ENCODE measurements around the gene NFE2L2. TPM values are rescaled to one million over a fixed set of nuclear protein-coding genes. Genes with fewer than 3 reads are reported as not detected.

The NFE2L2 gene
- polyA plus RNA-seq, 1 of the 3 experiments (the other 2 are of a cell fraction), result 40.9 TPM

- H2AFZ ChIP-seq (ENCODE audit: low read depth), result no peak overlapping the region
- H3K9me3 ChIP-seq, result no peaks in the 10 kb centered on the region
- H3K4me1 ChIP-seq (ENCODE audit: control insufficient read depth in 1 of 2, insufficient read depth in 2 of 2, low read depth in 1 of 2, low read length in 1 of 2), result peaks cover 42 to 57% of the 10 kb centered on the region in 2 experiments
- H3K36me3 ChIP-seq (replicated peaks in 1 of 2; ENCODE audit: control insufficient read depth in 1 of 2, insufficient read depth in 2 of 2, low read length in 1 of 2), result no peaks in the 10 kb centered on the region
- peaks cover 25% of the 10 kb centered on the region for H4K20me1 ChIP-seq (ENCODE audit: insufficient read depth)
- DNase-seq, result no peak
- H3K27me3 ChIP-seq (ENCODE audit: insufficient read depth), result no peaks in the 10 kb centered on the region
- no peaks in the 10 kb centered on the region for H3K9me2 ChIP-seq
- H3K4me3 ChIP-seq (ENCODE audit: low read depth in 2 of 2, low read length in 1 of 2), result no peak overlapping the region
- peaks cover 97% of the 10 kb centered on the region for H3K79me2 ChIP-seq (ENCODE audit: insufficient read depth)
- H3K4me2 ChIP-seq, result peak overlapping the region; percentile 43; the same call in 1 of the 2 replicates
- H3K27ac ChIP-seq (ENCODE audit: low read depth in 2 of 2, low read length in 1 of 2), result peak overlapping the region in 1 of 2 experiments; percentile 98; a peak in 2 of 4 replicates
- H3F3A ChIP-seq (replicated peaks; ENCODE audit: insufficient read depth), result peaks cover 38% of the 10 kb centered on the region
- CTCF ChIA-PET, result interaction anchor here (0.6 to 1.2 kb wide), 3 partner anchors 9 to 91 kb away, joined by 3 to 5 read pairs (median 4); no protein-coding TSS in a partner anchor
- TF ChIP-seq YY1 (IDR thresholded peaks at IDR 0.05; ENCODE audit: low read depth) (no peak), PBX3 (IDR thresholded peaks at IDR 0.05) (no peak)
- POLR2A ChIA-PET, result no interaction called here
- H3K9ac ChIP-seq, result no peak overlapping the region
- 97% methylated on average over 6 of the region's 6 CpGs for WGBS (ENCODE audit: low lambda C conversion rate)
Observed at GRCh38 chr2:177244244-177244771, 20.2 kb downstream of the NFE2L2 start.

GRCh38 chr2:177243476-177243875 is 21.1 kb downstream of the NFE2L2 start:
- peaks cover 36% of the 10 kb centered on the region for H3F3A ChIP-seq (replicated peaks; ENCODE audit: insufficient read depth)
- TF ChIP-seq YY1 (IDR thresholded peaks at IDR 0.05; ENCODE audit: low read depth) (no peak), USF2 (IDR thresholded peaks at IDR 0.05; ENCODE audit: borderline replicate concordance, low read depth, low read length) (no peak), RFX5 (IDR thresholded peaks at IDR 0.05; ENCODE audit: low read length) (no peak), NFIC (IDR thresholded peaks at IDR 0.05; ENCODE audit: borderline replicate concordance) (no peak), MAX (IDR thresholded peaks at IDR 0.05; ENCODE audit: low read depth) (no peak), GATA2 (CRISPR knock-in tag; IDR thresholded peaks at IDR 0.05) (no peak), SIN3A (IDR thresholded peaks at IDR 0.05; ENCODE audit: borderline replicate concordance, low read depth, low read length) (no peak), FOXJ3 (CRISPR knock-in tag; IDR thresholded peaks at IDR 0.05) (no peak), NRF1 (IDR thresholded peaks at IDR 0.05; ENCODE audit: low read depth, low read length) (no peak), POLR2AphosphoS5 (IDR thresholded peaks at IDR 0.05; ENCODE audit: low read depth, low read length) (no peak), RXRA (IDR thresholded peaks at IDR 0.05; ENCODE audit: borderline replicate concordance, low read depth) (no peak), ZBTB33 (IDR thresholded peaks at IDR 0.05; ENCODE audit: borderline replicate concordance, low read depth) (no peak), USF1 (IDR thresholded peaks at IDR 0.05; ENCODE audit: borderline replicate concordance, low read depth) (no peak), FOXM1 (IDR thresholded peaks at IDR 0.05; ENCODE audit: low read depth) (no peak)
- H2AFZ ChIP-seq (ENCODE audit: low read depth), result no peak overlapping the region
- peak overlapping the region; percentile 94 to 98 for H3K27ac ChIP-seq (ENCODE audit: low read depth in 2 of 2, low read length in 1 of 2)
- H3K9me2 ChIP-seq, result no peaks in the 10 kb centered on the region
- peak overlapping the region; percentile 70; the same call in 1 of the 2 replicates for H3K9ac ChIP-seq
- peak overlapping the region; percentile 67 for H3K4me2 ChIP-seq
- H3K9me3 ChIP-seq, result no peaks in the 10 kb centered on the region
- no peak overlapping the region for H3K4me3 ChIP-seq (ENCODE audit: low read depth in 2 of 2, low read length in 1 of 2)
- peaks cover 97% of the 10 kb centered on the region for H3K79me2 ChIP-seq (ENCODE audit: insufficient read depth)
- no peaks in the 10 kb centered on the region for H3K27me3 ChIP-seq (ENCODE audit: insufficient read depth)
- peaks cover 45 to 62% of the 10 kb centered on the region in 2 experiments for H3K4me1 ChIP-seq (ENCODE audit: control insufficient read depth in 1 of 2, insufficient read depth in 2 of 2, low read depth in 1 of 2, low read length in 1 of 2)
- POLR2A ChIA-PET, result no interaction called here
- H4K20me1 ChIP-seq (ENCODE audit: insufficient read depth), result peaks cover 20% of the 10 kb centered on the region
- CTCF ChIA-PET, result interaction anchor here (1.0 to 1.3 kb wide), 3 partner anchors 21 to 92 kb away, joined by 4 to 5 read pairs (median 4); partner anchors contain the start of gene NFE2L2
- no peak for DNase-seq
- peaks cover 0 to 6% of the 10 kb centered on the region in 2 experiments for H3K36me3 ChIP-seq (replicated peaks in 1 of 2; ENCODE audit: control insufficient read depth in 1 of 2, insufficient read depth in 2 of 2, low read length in 1 of 2)
